Body of pancreas (tissue), 4 donors: ENCODE results near the gene RNF113B.

Experiments used
- POLR2A ChIP-seq, 3 donors: fragments of 450-650 bp; IDR thresholded peaks; one replicate each; pipeline ENCODE4 v1.6.1; 2016; ENCODE audit warnings: antibody characterized with exemption in 3 of 3, mild to moderate bottlenecking in 2 of 3
- TF ChIP-seq, protein P1 (sequence below), 7 experiments: fragments of 450-650 bp in 4 of 7; fragments of 200-600 bp in 3 of 7; sonication (generic) in 3 of 7; IDR thresholded peaks; one replicate each; pipeline ENCODE4 v1.5.1; 2016 to 2019; ENCODE audit warnings: antibody characterized with exemption in 7 of 7

DNA sequence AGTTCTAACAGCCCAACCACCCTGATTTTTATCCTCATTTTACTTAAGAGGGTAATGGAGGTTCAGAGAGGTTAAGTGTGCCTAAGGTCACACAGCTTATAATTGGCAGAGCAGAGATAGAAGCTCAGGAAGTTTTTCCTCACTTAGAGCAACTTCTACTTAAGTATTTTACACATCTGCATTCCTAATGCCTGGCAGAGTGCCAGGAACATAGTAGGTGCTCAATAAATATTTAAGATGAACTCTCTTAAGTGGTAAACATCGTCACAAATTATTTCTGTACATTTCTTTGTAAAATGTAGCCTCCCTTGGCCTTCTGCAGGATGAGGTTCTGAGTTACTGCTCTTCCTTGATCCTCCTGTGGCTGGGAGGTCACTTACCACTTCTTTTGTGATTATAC is 19.5 kb downstream of the RNF113B start:
- TF ChIP-seq, protein P1, sequence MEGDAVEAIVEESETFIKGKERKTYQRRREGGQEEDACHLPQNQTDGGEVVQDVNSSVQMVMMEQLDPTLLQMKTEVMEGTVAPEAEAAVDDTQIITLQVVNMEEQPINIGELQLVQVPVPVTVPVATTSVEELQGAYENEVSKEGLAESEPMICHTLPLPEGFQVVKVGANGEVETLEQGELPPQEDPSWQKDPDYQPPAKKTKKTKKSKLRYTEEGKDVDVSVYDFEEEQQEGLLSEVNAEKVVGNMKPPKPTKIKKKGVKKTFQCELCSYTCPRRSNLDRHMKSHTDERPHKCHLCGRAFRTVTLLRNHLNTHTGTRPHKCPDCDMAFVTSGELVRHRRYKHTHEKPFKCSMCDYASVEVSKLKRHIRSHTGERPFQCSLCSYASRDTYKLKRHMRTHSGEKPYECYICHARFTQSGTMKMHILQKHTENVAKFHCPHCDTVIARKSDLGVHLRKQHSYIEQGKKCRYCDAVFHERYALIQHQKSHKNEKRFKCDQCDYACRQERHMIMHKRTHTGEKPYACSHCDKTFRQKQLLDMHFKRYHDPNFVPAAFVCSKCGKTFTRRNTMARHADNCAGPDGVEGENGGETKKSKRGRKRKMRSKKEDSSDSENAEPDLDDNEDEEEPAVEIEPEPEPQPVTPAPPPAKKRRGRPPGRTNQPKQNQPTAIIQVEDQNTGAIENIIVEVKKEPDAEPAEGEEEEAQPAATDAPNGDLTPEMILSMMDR (IDR thresholded peaks at IDR 0.05), result no peak
- no peak for TF ChIP-seq POLR2A (IDR thresholded peaks at IDR 0.05)
